Measurements from ENCODE around the gene REXO4.

The REXO4 gene

GRCh38 chr9:133448487-133448972 lies 30.7 kb upstream of the REXO4 start:
- DNase-seq = no peak

GRCh38 chr9:133445293-133445969 lies 27.6 kb upstream of the REXO4 start:
- no peak for DNase-seq

- DNase-seq = no peak
Observed at GRCh38 chr9:133443982-133444381, 26.2 kb upstream of the REXO4 start.

DNA sequence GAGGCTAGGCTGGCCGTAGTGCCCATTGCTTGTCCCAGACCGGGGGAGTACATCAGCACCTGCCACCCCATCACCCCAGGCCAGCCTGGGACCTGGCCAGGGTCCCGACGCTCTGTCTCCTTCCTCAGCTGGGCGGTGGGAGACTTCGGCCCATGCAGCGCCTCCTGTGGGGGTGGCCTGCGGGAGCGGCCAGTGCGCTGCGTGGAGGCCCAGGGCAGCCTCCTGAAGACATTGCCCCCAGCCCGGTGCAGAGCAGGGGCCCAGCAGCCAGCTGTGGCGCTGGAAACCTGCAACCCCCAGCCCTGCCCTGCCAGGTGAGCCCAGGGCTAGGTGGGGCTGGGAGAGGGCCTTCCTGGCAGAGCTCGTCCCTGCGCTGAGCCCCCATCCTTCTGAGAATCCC lies 25.4 kb upstream of the REXO4 start:
- no peak for DNase-seq

DNA sequence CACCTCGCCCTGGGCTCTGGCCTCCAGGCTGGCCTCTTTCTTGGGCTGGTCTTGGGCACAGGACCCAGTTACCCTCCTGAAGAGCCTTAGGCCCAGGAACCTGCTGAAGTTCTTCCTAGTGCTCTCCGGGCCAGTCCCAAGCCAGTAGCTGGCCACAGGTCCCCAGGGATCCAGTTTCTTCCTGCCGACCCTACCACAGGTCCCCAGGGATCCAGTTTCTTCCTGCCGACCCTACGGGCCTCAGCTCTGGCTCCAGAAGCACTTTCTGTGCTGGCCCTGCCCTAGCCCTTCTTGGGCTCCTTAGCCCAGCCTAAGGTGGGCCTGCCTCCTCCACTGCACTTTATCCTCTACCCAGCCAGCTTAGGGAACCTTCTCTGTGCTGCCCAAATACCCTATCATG lies 23.8 kb upstream of the REXO4 start:
- no peak for DNase-seq

GRCh38 chr9:133440874-133441273 lies 23.1 kb upstream of the REXO4 start:
- DNase-seq = no peak

DNA sequence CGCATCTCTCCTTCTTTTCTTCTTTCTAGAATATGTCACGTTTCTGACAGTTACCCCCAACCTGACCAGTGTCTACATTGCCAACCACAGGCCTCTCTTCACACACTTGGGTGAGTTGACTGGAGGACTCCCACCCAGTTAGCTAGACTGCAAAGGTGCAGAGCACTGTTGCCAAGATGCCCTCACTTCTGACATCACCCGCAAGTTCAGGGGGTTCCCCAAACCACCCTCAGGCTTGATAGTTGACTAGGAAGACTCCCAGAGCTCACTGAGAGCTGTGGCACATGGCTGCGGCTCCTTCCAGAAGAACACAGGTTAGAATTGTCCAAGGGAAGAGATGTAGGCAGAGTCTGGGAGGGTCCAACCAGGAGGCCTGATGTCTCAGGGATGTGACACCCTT lies 21.5 kb upstream of the REXO4 start:
- DNase-seq = peak; percentile 24

DNA sequence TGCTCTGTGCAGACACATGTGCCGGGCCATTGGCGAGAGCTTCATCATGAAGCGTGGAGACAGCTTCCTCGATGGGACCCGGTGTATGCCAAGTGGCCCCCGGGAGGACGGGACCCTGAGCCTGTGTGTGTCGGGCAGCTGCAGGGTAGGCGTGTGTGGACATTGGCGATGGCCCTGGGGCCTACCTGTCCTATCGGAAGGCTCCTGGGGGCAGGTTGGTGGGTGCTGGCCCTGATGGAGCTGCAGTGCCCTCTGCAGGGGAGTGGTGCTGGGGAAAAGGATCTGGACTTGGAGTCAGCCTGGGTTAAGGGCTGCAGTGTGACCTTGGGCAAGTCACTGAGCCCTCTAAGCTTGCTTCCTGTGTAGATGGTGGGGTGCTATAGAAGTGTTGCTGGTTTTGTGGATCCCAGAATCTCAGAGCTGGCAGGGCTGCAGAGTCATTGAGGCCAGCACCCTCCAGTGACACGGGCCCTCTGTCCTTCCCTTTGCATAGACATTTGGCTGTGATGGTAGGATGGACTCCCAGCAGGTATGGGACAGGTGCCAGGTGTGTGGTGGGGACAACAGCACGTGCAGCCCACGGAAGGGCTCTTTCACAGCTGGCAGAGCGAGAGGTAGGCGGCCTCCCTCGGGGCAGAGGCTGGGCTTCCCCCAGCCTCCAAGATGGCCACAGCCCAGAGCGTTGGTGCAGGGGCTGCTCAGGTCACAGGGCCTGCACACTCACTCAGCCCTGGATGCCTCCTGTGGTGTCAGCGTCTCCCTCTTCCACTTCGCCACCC lies 20.1 kb upstream of the REXO4 start:
- DNase-seq = no peak

GRCh38 chr9:133436681-133437080 lies 18.9 kb upstream of the REXO4 start:
- DNase-seq = no peak

DNA sequence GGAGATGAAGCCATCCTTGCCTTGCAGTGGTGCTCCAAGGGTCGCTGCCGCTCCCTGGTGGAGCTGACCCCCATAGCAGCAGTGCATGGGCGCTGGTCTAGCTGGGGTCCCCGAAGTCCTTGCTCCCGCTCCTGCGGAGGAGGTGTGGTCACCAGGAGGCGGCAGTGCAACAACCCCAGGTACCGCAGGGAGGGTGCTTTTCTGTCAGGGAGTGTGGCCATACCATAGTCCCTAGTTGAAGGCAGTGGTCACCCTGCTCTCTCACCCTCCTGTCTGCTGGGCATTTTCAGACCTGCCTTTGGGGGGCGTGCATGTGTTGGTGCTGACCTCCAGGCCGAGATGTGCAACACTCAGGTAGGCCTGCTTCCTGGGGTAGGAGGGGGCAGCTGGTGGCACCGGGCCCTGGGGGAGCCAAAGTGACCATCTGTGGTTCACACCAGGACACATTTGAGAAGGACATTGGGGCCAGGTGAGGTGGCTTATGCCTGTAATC lies 15.6 kb upstream of the REXO4 start:
- DNase-seq = no peak

GRCh38 chr9:133430244-133430643 lies 12.4 kb upstream of the REXO4 start:
- DNase-seq = no peak

- DNase-seq = no peak
Observed at GRCh38 chr9:133429641-133430161, 11.9 kb upstream of the REXO4 start.

GRCh38 chr9:133429214-133429613 lies 11.4 kb upstream of the REXO4 start:
- DNase-seq = no peak

GRCh38 chr9:133428617-133429101 lies 10.8 kb upstream of the REXO4 start:
- DNase-seq = no peak

- DNase-seq = no peak
Observed at GRCh38 chr9:133427658-133428348, 10.0 kb upstream of the REXO4 start.

- no peak for DNase-seq
Observed at GRCh38 chr9:133426011-133426410, 8.2 kb upstream of the REXO4 start.

DNA sequence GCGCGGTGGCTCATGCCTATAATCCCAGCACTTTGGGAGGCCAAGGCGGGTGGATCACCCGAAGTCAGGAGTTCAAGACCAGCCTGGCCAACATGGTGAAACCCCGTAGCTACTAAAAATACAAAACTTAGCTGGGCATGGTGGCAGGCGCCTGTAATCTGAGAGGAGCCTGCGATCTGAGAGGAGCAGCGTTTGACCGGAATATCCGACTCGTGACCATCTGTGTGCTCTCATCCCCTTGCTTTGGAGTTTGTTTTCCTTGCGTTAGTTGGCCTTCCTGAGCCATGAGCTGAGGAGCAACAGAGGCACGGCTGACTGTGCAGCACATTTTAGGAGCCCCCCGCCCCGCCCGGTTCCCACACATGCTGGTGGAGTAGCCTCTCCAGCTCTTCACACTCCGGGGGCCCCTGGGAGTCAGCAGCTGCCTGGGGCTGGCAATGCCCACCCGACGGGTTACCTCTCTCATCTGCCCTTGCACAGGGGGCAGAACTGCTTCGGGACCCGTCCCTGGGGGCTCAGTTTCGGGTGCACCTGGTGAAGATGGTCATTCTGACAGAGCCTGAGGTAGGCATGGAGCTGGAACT lies 7.3 kb upstream of the REXO4 start:
- DNase-seq = no peak

GRCh38 chr9:133424187-133424586 lies 6.4 kb upstream of the REXO4 start:
- no peak for DNase-seq

DNA sequence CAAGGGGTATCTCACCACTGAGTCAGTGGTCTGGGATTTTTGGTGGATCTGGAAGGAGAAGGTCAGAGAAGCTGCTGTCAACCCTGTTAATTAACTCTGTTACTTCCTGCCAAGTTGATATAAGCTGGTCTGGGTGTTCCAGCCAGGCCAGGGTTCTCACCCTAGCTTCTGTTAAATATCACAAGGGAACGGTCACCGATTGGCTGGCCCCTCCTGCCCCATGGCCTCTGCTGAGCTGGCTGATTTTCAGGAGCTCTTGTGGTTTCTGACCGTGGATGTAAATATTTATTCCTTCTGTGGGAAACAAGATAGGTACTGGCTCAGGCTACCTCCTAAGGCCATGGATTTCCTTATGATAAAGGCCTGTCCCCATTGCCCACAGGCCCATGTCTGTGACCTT lies 5.4 kb upstream of the REXO4 start:
- no peak for DNase-seq

- DNase-seq = peak; percentile 63
Observed at GRCh38 chr9:133421615-133422542, 4.1 kb upstream of the REXO4 start, which contains the start of gene ADAMTS13. Gene ADAMTS13, plus strand, starts transcription at chr9:133422367. Its CDS starts 77 bp downstream, at chr9:133422444.

GRCh38 chr9:133420392-133420827 lies 2.6 kb upstream of the REXO4 start:
- DNase-seq = no peak
